NCI-H82 treated with DMSO at 0.1 percent for 48 hours (cell line): ENCODE measurements around the gene C3orf18.

Experiments
- DNase-seq: peaks from one replicate; lab custom pipeline; 2025; ENCODE audit not compliant: unreplicated experiment; lab: John Stamatoyannopoulos, UW

Gene C3orf18

DNA sequence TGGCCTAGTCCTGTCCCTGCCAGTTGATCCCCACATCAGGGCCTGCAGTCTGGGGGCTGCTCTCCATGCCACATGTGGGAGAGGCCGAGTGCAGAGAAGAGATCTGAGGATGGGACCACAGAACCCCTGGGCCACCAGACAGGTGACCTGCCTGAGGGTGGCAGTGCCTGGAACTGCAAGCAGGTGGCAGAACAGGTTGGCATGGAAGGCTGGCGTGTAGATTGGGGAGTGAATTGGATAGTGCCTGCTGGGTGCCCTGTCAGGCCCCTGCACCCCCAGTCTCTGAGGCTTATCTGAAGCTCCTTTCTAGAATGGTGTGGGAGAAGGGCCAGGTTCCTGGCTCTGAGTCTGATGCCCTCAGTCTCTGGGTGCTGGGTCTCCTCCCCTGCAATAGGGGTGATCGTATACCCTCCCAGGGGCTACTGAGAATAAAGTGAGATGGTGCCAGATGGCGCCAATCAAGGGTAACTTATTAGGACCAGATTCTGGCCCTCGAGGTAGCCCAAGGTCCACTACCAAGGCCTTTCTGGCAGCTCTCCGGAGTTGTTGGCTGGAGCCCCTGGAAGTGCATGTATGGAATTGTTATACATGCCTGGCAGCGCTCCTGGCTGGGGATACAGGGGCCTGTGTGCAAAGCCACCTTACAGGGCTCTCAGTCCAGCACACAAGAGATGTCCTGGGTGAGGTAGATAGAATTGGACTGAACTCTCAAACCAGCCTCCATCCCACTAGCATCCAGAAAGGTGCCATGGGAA, 15.7 kb downstream of the C3orf18 start:
- DNase-seq: no peak

DNA sequence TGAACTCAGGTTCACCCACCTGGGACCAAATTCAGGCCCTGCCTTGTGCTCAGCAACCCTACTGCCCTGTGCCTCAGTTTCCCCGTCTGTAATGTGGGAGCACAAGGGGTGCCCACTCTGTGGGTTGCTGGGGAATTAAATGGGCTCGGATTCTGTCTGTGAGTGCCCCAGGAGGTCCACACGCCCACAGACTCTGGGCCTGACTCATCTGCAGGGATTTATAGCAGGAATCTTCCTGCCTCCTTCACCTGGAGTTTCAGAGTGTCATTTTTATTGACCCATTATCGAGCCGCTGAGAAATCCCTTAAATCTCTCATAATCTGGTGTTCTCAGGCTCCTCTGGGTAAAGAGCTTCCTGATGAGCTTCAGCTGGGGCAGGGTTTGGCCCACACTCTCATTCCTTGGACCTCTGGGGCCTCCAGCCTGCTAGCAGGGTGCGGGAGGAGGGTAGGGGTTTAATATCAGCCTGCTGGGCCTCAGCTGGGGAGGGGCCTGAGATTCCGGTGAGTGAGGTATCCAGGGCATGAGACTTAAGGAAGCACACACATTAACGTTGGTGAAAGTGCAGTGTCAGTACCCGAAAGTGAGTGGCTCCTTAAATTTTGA, 16.4 kb downstream of the C3orf18 start:
- DNase-seq: no peak

DNA sequence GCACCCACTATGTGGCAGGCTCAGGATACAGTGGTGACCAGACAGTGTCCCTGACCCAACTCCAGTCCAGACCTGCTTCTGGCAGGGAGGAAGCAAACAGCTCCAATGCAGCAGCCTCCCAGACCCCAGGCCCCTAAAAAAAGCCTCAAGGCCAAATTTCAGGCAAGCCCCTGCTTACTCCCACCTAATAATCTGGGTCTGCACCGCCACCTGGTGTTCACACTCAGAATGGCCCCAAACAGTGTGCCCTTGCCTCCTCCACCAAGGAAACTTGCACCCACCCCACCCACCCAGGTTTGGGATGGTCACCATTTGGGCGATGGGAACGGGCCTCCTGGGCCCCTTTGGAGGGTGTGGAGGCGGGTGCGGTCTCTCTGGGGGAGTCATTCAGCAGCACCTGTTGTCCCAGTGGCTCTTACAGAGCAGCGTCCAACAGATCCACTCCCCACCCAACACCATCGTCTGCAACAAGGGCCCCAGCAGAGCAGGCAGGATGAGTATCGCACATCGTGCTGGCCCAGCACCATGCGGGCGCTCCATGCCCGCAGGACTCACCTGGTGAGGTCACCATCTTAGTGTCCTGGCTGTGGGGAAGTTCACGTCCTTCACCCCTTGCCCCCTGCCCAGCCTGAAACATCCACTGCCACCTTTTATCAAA, 17.3 kb downstream of the C3orf18 start:
- DNase-seq: peak; percentile 18

DNA sequence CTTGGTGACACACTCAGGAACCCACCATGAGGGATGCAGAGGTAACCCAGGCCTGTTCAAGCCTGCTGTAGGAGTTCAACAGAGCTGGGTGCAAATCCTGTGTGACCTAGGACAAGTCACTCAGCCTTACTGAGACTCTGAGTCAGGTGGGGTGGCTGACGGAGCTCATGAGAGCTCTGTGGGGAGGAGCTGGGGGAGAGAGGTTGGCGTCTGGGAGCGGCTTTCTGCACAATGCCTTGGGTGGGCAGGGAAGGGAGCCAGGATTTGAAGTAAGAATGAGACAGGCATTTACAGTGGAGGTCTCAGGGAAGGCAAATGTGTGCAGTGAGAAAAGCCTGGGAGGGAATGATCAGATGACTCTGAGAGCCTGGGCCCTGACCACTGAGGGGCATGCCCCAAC, 18.3 kb downstream of the C3orf18 start:
- no peak for DNase-seq

DNA sequence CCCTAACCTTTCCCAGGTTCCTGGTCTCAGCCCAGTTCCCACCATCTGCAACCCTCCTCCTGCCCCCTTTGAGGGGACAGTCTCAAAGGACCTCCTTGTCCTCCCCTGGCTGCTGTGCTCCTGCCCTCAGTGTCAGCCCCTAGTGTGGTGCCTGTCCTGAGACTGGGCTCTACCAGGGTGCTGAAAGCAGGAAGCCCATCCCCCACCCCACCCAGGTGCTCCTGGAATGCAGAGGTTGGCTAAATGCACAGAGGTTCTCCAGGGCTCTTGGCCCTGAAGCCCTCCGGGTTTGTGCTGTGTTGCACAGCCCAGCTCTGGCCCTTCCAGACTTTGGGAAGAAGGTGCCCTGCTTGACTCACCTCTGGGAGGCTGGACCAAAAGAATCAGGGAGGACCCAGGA, 21.8 kb downstream of the C3orf18 start:
- no peak for DNase-seq

DNA sequence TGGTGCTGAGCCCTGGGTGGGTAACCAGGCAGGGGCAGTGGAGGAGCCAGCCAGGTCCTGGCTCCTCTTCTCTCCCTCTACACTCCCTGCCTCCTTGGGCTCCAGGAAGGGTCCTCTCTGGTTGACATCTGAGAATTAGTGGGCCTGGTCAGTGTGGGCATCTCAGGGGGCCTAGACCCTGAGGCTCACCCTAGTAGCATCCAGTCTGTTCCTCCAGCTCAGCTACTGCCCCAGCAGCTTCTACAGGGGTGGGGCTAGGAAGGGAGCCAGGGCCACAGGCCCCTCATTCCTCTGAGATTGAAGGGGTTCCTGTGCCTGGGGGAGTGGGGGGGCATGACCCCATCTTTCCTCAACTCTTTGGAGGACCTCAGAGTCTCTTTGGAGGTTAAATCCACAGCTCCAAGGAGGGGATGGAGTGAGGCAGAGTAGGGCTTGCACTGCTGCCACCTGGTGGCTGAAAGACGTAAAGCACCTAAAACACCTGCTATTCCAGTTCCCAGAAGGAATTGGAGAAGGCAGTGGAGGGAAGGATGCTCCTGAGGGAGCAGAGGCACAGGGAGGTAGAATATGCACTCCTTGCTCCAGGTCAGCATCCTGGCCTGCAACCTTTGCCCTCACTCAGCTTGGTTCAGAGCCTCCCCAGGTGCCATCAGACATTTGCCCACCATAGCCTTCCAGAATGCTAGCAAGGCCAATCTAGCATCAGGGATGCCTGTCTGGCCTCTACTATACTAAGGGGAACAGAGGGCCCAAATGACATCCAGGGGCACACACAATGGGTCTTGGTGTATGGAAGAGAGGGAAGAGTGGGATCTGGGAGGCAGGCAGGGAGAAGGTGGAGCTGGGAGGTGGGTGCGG, 25.1 kb downstream of the C3orf18 start:
- DNase-seq: peak; percentile 21

DNA sequence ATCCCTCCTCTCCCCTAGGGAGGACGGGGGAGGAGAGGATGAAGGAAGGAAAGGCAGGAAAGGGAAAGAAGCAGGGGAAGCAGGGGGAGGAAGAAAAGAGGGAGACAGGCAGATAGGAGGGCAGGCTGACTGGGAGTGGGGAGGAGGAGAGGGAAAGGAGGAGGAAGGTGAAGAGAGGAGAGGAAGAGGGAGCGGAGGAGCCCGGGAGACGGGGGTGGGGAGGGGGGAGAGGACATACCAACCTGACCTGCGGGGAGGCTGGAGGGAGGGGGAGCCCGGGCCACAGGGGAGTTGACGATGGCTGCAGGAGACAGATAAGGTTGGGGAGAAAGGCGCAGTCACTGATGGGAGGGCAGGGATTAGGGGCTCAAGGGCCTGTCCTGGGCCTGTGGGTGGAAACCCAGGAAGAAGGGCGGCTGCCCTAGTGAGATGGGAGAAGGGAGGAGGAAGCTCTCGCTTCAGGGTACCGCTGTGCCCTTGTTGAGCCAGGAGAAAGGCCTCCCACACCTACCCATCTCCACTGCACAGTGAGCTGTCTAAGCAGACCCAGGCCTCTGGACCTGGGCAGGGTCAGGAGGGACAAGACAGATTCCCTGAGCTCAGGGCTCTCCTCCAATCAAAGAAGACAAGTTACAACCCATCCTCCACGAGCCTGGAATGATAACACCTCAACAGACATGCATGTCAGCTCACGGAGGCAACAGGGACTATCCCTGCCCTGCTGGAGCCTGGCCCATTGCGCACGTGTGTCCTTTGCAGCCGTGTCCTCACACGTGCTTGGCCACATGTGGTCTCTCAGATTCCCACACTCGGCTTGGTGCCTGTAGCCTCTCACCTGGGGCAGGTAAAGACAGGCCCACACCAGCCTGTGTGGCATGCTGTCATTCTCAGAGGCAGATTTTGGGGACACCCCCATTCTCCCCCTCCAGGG, 27.9 kb downstream of the C3orf18 start:
- no peak for DNase-seq

DNA sequence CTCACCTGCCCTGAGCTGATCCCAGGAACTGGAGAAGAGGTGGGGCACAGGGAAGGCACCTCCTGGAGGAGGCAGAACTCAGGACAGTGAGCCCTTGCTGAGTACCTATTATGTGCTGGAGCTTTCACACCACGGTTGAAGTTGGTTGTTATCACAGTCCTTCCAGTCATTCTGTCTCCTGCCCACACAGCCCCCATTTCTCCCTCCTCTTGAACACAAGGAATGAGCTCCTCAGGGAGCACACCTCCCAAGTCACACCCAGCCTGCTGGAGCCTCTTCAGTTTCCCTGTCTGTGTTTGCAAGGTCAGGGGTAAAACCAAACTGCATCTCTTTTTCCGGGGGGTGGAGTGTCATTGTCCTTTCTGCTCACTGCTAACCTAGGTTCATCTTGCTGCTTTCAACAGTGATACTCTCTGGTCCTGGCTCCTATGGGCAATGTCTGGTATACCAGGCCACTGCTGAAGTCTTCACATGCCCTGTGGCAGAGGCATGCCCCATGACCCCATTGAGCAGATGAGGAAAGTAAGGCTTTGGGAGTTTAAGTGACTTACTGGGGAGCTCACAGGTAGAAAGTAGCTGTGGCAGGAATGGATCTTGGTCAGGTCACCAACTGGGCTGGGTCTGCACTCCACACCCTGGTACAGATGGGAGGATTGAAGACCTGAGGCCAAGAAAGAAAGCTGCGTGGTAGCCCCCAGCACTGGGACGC, 30.0 kb downstream of the C3orf18 start:
- no peak for DNase-seq

DNA sequence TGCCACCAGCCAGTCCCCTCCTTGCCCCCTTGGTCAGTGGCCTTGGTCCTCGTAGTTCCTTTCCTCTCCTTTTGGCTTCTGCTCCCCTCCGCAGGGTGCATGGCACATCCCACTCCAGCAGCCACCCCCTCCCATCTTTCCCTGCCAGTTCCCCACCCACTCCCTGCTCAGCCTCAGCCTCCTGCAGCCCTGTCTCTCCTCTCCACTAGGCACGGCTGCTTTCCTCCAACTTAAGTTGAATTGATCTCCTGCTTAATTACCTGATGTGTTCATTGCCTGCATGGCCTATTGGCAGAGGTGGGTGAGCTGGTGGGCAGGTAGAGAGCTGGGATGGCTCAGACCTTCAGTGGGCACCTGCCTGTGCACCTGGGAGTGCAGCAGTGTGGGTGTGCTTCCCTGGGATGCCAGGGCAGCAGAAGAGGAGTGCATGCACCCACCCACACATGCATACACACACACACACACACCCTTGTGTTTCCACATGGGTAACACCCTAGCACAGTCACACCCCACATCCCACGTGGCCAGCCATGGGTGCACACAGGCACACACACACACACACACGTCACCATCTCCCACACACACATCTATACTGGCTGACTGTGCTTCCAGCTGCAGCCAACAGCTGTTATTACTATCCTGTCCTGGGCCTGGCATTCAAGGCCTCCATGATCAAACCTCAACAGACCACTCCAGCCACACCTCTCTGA, 30.9 kb downstream of the C3orf18 start:
- no peak for DNase-seq

DNA sequence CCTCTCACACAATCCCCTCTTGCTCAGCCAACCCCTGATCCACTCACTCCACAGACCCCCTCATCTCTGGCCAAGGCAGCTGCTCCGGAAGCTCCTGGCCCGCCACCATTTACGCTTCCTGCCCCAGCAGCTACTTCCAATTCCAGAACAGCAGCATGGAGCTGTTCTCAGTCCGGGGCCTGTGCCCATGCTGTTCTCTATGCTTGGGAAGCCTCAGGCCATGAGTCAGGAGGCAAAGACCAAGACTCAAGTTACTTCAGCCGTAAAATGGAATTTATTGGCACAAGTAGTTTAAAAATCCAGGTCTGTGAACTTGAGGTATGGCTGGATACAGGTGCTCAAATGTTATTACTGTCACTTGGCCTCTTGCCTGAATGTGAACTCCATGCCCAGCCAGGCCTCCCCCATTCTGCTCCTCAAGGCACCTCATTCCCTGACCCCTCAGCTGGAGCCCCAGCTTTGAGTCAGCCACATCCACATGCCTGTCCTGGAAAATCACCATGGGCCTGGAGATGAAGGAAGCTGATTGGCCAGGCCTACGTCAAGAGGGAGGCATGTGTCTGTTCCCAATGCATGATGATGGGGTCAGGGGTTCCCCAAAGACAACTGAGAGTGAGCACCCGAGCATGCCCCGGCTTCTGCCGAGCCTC, 32.7 kb downstream of the C3orf18 start:
- no peak for DNase-seq

DNA sequence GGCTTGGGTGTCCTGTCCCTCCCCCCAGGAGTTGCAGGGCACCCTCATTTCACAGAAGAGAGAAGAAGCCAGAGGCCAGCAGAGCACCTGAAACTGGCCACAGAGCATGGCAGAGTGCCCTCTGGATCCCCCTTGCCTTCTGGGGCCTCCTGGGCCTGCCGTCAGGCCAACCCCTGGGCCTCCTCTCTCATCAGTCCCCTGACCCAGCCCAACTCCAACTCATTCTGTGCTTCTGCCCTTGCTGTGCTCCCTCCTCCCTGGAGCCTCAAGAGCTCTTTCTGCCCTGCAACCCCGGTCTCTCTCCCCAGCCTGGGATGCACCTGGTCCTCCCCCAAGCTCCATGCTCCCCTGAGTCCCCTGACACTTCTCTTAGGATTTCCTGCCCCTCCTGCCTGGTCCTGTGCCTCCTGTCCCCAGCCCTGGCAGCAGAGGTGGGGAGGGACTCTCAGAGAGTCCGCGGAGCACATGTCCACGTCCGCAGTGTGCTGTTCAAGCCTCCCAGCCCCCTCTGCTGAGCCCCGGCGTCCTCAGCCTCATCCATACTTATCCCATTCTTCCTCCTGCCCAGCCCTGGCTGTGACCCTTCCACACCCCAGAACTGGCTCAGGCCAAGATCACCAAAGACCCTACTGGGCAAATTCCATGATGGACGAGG, 33.6 kb downstream of the C3orf18 start:
- DNase-seq: no peak

DNA sequence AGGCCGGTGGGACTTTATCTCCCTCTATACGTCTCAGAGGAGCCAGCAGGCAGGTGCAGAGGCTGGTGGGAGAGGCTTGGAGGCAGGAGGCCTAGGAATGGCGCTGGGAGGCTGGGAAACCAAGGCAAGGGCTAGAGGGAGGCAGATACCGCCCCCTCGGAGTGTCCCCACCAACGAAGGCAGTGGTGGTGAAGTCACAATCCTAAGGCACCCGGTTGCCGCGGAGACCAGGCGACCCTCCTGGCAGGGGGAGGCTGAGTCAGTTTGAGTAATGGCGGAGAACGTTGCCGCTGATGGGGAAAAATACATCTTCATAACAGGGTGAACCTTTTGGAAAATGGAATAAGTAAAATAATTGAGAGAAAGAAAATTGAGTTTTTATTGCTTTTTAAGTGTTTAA, 34.2 kb downstream of the C3orf18 start:
- DNase-seq: no peak

DNA sequence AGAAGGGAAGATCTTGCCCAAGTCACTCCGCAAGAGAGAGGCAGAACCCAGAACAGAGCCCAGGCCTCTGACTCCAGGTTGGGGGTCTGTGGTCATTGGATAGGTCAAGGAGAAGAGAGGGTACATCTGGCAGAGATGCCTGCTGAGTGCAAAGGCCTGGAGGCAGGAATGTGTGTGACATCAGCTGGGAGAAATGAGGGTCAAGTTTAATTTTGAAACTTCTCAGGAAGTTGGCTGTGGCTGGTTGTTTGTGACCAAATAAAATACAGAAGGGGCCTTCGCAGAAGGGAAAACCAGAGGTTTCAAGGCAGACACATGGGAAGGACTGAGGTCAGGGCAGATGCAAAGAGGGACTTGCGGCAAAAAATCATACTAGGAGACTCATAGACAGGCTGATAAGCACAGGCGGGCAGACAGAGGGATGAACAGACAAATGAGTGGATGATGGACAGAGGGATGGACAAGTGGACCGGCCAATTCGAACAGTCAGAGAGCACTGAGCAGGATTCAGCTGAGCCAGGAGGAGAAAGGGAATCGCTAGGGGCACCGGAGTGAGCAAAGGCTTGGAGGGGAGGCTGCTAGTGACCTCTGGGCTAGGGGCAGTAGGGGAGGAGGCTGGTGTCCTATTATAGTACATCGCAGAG, 35.4 kb downstream of the C3orf18 start:
- DNase-seq: no peak

DNA sequence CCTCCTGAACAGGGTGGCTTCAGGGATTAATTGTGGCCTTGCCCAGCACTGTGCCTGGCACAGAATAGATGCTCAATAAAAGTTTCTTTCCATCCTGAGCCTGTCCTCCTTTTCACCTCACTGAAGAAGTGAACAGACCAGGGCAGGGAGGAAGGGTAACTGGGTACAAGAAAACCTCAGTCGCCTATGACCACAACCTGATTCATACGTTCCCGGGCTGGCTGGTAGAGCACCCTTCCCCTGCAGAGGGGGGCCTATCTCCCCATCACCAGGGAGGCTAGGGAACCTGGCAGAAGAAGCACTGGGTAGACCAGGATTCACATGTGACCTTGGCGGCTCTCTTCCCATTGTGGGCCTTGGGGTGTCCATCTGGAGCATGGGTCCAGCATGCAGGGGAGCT, 36.3 kb downstream of the C3orf18 start:
- no peak for DNase-seq

DNA sequence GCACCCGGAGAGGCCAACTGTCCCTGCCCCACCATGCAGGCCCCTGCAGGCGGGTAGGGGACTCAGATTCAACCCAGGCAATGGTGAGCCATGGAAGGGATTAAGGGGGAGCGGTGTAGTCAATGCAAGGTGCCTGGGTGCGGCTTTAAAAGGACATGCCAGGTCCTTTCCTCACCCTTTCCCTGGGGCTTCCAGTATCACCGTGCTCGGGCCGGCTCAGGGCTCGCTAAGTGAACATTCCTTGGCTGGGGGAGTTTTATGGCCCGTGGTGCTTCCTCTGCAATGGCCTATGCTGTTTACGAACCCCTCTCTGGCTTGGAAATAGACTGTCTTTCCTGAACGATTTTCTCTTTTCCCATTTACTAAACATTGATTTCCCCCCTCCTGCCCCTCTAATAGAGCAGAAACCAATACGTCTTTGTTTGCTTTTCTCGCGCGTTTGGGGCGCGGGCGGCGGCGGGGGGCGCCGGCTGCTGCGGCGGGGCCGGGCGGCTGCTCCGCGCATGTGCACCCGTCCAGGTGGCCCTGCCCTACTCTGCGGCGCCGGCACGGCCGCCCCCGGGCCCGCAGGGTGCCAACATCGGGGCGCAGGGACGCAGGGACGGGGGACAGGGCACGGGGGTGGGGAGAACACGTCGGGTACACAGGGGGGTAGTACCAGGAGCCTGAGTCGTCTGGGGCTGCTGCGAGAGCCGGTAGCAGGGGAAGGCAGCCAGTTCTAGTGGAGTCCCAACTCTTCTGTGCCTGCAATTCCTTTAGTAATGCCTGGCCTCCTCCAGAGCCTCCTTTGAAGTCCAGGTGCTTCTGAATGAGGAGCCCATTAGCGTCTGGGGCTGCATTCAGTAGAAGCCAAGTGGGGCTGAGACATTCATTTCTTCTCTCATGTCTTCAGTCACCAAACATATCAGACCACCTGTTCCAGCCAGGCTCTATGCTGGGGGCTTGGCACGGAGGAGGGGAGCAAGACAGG, 37.3 kb downstream of the C3orf18 start:
- no peak for DNase-seq

DNA sequence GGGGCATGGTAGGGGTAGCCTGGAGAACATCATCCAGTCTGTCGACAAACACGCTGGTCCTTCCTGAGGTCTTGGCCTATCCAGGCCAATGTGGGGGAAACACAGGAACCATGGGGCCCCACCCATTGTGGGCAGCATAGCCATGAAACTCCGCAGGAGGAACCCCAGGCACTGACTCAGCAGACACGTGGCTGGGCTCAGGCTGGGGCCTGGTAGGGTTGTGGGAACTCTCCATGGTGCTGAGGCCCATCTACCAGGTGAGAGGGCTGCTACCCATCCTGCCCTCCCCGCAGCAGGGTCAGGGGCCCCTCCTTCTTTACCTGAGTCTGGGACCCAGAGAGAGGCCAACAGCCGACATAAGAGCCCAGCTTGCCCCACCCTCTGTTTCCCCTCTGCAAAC, 41.6 kb downstream of the C3orf18 start:
- DNase-seq: no peak
